ENCODE measurements around the gene DUSP1. TPM values are rescaled to one million over a fixed set of nuclear protein-coding genes. Genes with fewer than 3 reads are reported as not detected.

Gene DUSP1
- total RNA-seq, 1 donor from 2014 or later = 40.7 TPM

DNA sequence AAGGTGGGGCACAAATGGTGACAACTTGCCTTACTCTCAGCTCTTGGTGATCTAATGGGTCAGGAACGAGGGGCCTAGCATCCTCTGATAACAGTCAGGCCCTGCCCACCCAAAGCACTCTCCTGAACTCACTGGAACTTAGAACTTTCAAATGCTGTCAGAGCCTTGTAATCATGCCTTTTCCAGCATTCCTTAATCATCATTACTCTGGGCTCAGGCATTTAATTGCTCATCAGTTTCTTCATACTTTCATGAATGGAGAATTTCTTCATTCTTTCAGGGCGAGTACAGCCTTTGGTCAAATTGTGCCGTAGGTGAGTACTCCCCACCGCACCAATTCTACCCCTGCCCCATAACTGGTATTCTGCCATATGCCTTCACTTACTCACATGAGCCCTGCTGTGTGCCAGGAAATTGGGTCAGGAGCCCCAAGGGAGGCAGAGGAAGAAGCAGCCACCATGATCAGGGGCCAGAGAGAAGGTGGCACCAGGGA, 30.2 kb upstream of the DUSP1 start:
- Mint-ChIP-seq H3K4me1 (ENCODE audit: low read depth) (peaks cover 2% of the 10 kb centered on the region), H3K4me3 (ENCODE audit: low read depth) (no peak overlapping the region), H3K27ac (no peak overlapping the region), H3K36me3 (ENCODE audit: insufficient read depth) (no peaks in the 10 kb centered on the region), H3K9me3 (ENCODE audit: low read depth) (no peaks in the 10 kb centered on the region), H3K27me3 (peaks cover 6% of the 10 kb centered on the region)
- no peak for DNase-seq (ENCODE audit: low spot score, unreplicated experiment)
- TF ChIP-seq, protein P1, sequence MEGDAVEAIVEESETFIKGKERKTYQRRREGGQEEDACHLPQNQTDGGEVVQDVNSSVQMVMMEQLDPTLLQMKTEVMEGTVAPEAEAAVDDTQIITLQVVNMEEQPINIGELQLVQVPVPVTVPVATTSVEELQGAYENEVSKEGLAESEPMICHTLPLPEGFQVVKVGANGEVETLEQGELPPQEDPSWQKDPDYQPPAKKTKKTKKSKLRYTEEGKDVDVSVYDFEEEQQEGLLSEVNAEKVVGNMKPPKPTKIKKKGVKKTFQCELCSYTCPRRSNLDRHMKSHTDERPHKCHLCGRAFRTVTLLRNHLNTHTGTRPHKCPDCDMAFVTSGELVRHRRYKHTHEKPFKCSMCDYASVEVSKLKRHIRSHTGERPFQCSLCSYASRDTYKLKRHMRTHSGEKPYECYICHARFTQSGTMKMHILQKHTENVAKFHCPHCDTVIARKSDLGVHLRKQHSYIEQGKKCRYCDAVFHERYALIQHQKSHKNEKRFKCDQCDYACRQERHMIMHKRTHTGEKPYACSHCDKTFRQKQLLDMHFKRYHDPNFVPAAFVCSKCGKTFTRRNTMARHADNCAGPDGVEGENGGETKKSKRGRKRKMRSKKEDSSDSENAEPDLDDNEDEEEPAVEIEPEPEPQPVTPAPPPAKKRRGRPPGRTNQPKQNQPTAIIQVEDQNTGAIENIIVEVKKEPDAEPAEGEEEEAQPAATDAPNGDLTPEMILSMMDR (IDR thresholded peaks at IDR 0.05; ENCODE audit: unreplicated experiment) = no peak

DNA sequence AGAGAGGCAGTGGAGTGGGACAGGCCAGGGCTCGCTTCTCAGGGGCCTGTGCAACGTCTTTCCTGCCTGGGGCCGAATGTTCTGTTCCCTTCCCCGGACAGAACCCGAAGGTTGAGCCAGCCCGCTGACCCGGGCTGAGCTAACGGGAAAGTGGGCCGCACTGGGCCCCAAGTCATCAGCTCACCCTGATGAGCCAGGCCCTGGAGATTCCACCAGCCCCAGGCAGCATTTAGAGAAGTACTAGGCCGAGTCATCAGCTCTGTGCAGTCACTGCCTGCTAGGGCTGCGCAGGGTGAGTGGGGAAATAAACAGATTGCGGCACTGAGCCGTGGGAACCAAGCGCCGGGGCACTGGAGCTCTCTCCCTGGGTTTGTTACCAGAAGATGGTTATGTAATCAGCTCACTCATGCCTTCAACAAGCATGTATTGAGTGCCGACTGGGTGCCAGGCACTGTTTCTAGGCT, 29.1 kb upstream of the DUSP1 start:
- no peaks in the 10 kb centered on the region for H3K36me3 Mint-ChIP-seq (ENCODE audit: insufficient read depth)
- H3K4me3 Mint-ChIP-seq (ENCODE audit: low read depth) = no peak overlapping the region
- DNase-seq (ENCODE audit: low spot score, unreplicated experiment) = no peak
- no peak overlapping the region for H3K27ac Mint-ChIP-seq
- peaks cover 2% of the 10 kb centered on the region for H3K4me1 Mint-ChIP-seq (ENCODE audit: low read depth)
- peaks cover 6% of the 10 kb centered on the region for H3K27me3 Mint-ChIP-seq
- TF ChIP-seq, protein P1 (IDR thresholded peaks at IDR 0.05; ENCODE audit: unreplicated experiment) = no peak
- H3K9me3 Mint-ChIP-seq (ENCODE audit: low read depth) = no peaks in the 10 kb centered on the region

DNA sequence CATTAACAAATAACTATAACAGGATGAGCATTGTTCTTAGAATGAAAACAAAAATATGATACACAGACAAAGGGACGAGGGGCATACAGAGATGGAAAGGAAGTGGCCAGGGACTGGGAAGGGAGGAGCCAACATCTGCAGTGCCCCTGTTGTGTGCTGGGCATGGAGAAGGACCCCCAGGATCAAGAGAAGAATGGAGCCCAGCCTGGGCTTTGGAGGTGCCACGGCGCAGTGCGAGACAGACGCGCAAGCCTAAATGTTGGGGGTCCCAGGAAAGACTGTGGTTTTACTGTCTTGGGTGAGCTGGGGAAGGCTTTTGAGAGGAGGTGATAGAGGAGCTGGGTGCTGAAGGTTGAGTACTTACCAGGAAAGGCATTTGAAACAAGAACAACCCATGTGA, 28.4 kb upstream of the DUSP1 start:
- no peak for DNase-seq (ENCODE audit: low spot score, unreplicated experiment)
- Mint-ChIP-seq H3K27ac (no peak overlapping the region), H3K27me3 (peaks cover 3% of the 10 kb centered on the region), H3K36me3 (ENCODE audit: insufficient read depth) (no peaks in the 10 kb centered on the region), H3K4me3 (ENCODE audit: low read depth) (no peak overlapping the region), H3K4me1 (ENCODE audit: low read depth) (peaks cover 2% of the 10 kb centered on the region), H3K9me3 (ENCODE audit: low read depth) (no peaks in the 10 kb centered on the region)
- TF ChIP-seq, protein P1 (IDR thresholded peaks at IDR 0.05; ENCODE audit: unreplicated experiment) = no peak

- Mint-ChIP-seq H3K27me3 (no peaks in the 10 kb centered on the region), H3K4me3 (ENCODE audit: low read depth) (no peak overlapping the region), H3K9me3 (ENCODE audit: low read depth) (no peaks in the 10 kb centered on the region), H3K36me3 (ENCODE audit: insufficient read depth) (no peaks in the 10 kb centered on the region), H3K27ac (no peak overlapping the region), H3K4me1 (ENCODE audit: low read depth) (peaks cover 2% of the 10 kb centered on the region)
- no peak for DNase-seq (ENCODE audit: low spot score, unreplicated experiment)
- TF ChIP-seq, protein P1 (IDR thresholded peaks at IDR 0.05; ENCODE audit: unreplicated experiment) = no peak
These were observed 27.6 kb upstream of the DUSP1 start for GRCh38 chr5:172798422-172799215.

DNA sequence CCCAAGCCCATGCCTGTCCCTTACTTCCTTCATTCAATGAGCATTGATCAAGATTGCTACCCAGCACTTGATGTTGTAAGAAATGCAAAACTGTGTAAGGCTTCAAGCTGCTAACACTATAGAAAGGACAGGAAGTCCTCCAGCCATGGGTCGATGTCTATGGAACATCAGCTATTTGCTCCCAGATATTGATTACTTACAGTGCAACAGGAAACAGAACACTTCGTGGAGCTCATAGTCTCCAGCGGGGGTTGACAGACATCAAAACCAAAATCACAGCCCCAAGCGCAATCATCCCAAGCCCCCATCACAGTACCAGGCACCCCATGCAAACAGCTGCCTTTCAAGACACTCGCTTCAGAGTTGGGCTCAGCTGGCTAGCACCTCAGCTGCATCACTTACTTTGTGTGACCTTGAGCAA, 26.8 kb upstream of the DUSP1 start:
- Mint-ChIP-seq H3K27me3 (no peaks in the 10 kb centered on the region), H3K4me3 (ENCODE audit: low read depth) (no peak overlapping the region), H3K9me3 (ENCODE audit: low read depth) (no peaks in the 10 kb centered on the region), H3K27ac (no peak overlapping the region), H3K36me3 (ENCODE audit: insufficient read depth) (no peaks in the 10 kb centered on the region), H3K4me1 (ENCODE audit: low read depth) (peaks cover 2% of the 10 kb centered on the region)
- TF ChIP-seq, protein P1 (IDR thresholded peaks at IDR 0.05; ENCODE audit: unreplicated experiment) = no peak
- DNase-seq (ENCODE audit: low spot score, unreplicated experiment) = no peak
